Kidney epithelial cell (primary cell): ENCODE data around the gene USP34. TPM values are rescaled to one million over a fixed set of nuclear protein-coding genes. Genes with fewer than 3 reads are reported as not detected.

Source experiments
- DNase-seq: peaks from one replicate; pipeline ENCODE4 v3.0.0-alpha.2; 2010; ENCODE audit warnings: low read depth
- H3K27me3 ChIP-seq: 2 replicates; pipeline ENCODE4 v1.6.0; 2011; ENCODE audit warnings: low read length; ENCODE audit not compliant: control insufficient read depth, insufficient read depth
- H3K36me3 ChIP-seq: 2 replicates; pipeline ENCODE4 v1.5.1; 2011; ENCODE audit warnings: low read length; ENCODE audit not compliant: control insufficient read depth, insufficient read depth
- H3K4me3 ChIP-seq: 2 replicates; pipeline ENCODE4 v1.5.1; 2011; ENCODE audit warnings: low read depth, mild to moderate bottlenecking, control low read depth, low read length
- CTCF ChIP-seq: IDR thresholded peaks from 2 replicates; pipeline ENCODE4 v1.5.1; 2011; ENCODE audit warnings: mild to moderate bottlenecking, moderate library complexity, low read length, control low read depth, inconsistent platforms; ENCODE audit not compliant: insufficient read depth, poor library complexity, severe bottlenecking
- total RNA-seq: library from RNA; depleted of rRNA; stranded (reverse); fragments of >200 nt; gene quantifications from 2 replicates; pipeline ENCODE4 v1.2.3, GENCODE V29; 2015

Gene USP34
- total RNA-seq, 1 donor from 2014 or later = 90.0 TPM

DNA sequence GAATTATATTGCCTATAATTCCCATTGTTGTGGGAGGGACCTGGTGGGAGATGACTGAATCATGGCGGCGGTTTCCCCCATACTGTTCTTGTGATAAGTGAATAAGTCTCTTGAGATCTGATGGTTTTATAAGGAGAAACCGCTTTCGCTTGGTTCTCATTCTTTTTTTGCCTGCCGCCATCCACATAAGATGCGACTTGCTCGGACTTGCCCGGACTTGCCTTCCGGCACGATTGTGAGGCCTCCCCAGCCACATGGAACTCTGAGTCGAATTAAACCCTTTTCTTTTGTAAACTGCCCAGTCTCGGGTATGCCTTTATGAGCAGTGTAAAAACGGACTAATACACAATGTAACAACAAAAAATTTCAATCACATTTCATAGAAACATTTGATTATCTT lies 193.1 kb downstream of the USP34 start:
- Histone ChIP-seq H3K36me3 (no peaks in the 10 kb centered on the region), H3K27me3 (no peaks in the 10 kb centered on the region), H3K4me3 (no peak overlapping the region)
- no peak for TF ChIP-seq CTCF
- no peak for DNase-seq

DNA sequence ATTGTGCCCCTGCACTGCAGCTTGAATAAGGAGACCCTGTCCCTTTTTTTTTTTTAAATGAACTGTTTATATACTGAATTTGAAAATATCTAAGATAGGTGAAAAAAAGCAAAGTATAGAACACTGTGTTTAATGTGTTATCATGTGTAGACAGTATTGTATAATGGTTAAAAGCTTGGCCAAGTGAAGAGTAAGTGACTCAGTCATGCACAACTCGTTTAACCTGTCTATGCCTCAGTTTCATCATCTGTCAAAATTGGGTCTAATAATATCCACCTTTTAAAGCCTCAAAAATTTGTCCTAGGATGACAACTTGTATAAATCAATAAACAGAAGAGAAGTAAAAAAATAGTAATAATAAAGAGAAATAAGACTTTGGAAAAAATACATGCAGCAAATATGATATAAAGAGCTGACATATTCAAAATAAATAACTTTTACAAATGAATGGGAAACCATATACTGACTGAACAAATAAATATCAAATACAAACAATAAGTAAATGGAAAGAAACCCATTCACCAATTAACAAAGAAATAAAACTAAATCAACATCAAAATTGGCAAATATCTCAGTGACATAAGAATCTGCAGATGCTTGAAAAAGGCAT lies 195.2 kb downstream of the USP34 start:
- Histone ChIP-seq H3K4me3 (no peak overlapping the region), H3K27me3 (no peaks in the 10 kb centered on the region), H3K36me3 (no peaks in the 10 kb centered on the region)
- DNase-seq = no peak
- no peak for TF ChIP-seq CTCF

DNA sequence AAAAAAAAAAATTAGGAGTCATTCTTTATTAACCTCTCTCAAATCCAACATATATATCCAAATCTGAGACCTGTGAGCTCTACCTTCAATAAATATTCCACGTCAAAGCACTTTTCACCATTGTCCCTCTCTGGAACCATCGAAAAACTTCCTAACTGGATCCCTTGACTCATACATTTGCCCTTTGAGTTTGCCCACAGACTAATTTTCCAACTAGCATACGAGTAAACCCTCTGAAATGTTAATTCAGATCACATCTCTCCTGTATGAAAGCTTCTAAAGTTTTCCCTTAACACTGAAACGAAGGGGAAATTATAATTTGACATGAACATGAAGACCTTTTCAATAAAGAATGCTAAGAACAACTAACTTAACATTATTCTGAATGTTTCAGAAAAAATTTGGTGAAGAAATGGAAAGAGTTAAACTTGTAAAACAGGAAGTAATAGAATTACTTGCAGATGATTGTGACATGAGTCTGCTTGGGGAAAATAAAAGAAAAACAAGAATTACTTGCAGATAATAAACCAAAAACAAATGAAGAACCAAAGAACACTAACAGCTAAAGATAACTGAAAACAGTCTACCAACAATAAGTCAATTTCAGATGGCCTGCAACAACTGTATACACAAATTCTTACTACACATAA lies 198.3 kb downstream of the USP34 start:
- no peaks in the 10 kb centered on the region for H3K36me3 ChIP-seq
- no peak for DNase-seq
- TF ChIP-seq CTCF = no peak
- no peaks in the 10 kb centered on the region for H3K27me3 ChIP-seq
- H3K4me3 ChIP-seq = no peak overlapping the region

- DNase-seq = no peak
- H3K36me3 ChIP-seq = no peaks in the 10 kb centered on the region
Observed at GRCh38 chr2:61268249-61268648, 202.6 kb downstream of the USP34 start.

GRCh38 chr2:61266632-61267505 lies 204.0 kb downstream of the USP34 start:
- Histone ChIP-seq H3K4me3 (no peak overlapping the region), H3K27me3 (no peaks in the 10 kb centered on the region), H3K36me3 (no peaks in the 10 kb centered on the region)
- no peak for DNase-seq
- no peak for TF ChIP-seq CTCF

More at GRCh38 chr2:61268249-61268648, 202.6 kb downstream of the USP34 start:
- H3K27me3 ChIP-seq = no peaks in the 10 kb centered on the region
- TF ChIP-seq CTCF = no peak
- H3K4me3 ChIP-seq = no peak overlapping the region
